GM21717 (cell line): ENCODE data around the gene HCRTR1.
"Not testable (repeated sequence)": the region's sequence is repeated elsewhere in the genome, so short reads cannot be mapped to it uniquely, and the experiment has no call there.

ENCODE experiments used
- ATAC-seq: cut with Tn5 transposase; IDR thresholded peaks from one replicate; pipeline ENCODE4 v1.9.1; 2021; ENCODE audit warnings: mild to moderate bottlenecking, moderate library complexity; ENCODE audit not compliant: unreplicated experiment

The HCRTR1 gene

GRCh38 chr1:31581821-31582810 lies 35.4 kb upstream of the HCRTR1 start:
- no peak for ATAC-seq

- no peak for ATAC-seq
These were observed 34.2 kb upstream of the HCRTR1 start for GRCh38 chr1:31583082-31583994.

- no peak for ATAC-seq
These were observed 33.3 kb upstream of the HCRTR1 start for GRCh38 chr1:31583995-31584868.

- ATAC-seq = no peak
These were observed 32.4 kb upstream of the HCRTR1 start for GRCh38 chr1:31584869-31585735.

GRCh38 chr1:31585736-31586365 lies 31.6 kb upstream of the HCRTR1 start:
- ATAC-seq = no peak

GRCh38 chr1:31586376-31587327 lies 30.8 kb upstream of the HCRTR1 start:
- no peak for ATAC-seq

- ATAC-seq = not testable (repeated sequence)
These were observed 30.2 kb upstream of the HCRTR1 start for GRCh38 chr1:31587328-31587699.

GRCh38 chr1:31587720-31588423 lies 29.6 kb upstream of the HCRTR1 start:
- no peak for ATAC-seq

- ATAC-seq = no peak
These were observed 28.6 kb upstream of the HCRTR1 start for GRCh38 chr1:31588751-31589515.

GRCh38 chr1:31591425-31592093 lies 25.9 kb upstream of the HCRTR1 start:
- no peak for ATAC-seq

- ATAC-seq = no peak
These were observed 25.4 kb upstream of the HCRTR1 start for GRCh38 chr1:31592132-31592531.

GRCh38 chr1:31593136-31593665 lies 24.3 kb upstream of the HCRTR1 start:
- no peak for ATAC-seq

- ATAC-seq = no peak
These were observed 23.5 kb upstream of the HCRTR1 start for GRCh38 chr1:31593770-31594632.

- ATAC-seq = no peak
These were observed 21.4 kb upstream of the HCRTR1 start for GRCh38 chr1:31595836-31596736.
